A549 (cell line): ENCODE data around the gene GPR17. TPM values are rescaled to one million over a fixed set of nuclear protein-coding genes. Genes with fewer than 3 reads are reported as not detected.
A peak's percentile ranks its signal among the peaks of the same experiment; 100 is the strongest.

Experiments used
- ATAC-seq, 2 experiments: fragments of 200-7000 bp in 1 of 2; fragments of >200 bp in 1 of 2; cut with Nextera tagmentation in 1 of 2; cut with Tn5 transposase in 1 of 2; 3 replicates each; pipeline versions ENCODE4 v1.8.0 to v1.9.1; 2018 to 2020; ENCODE audit warnings: mild to moderate bottlenecking in 1 of 2, moderate library complexity in 1 of 2
- CTCF ChIA-PET: fragments of 300-600 bp; sonication (Branson Sonifier 250); formaldehyde crosslinking; extraction: SDS; loops from one replicate; lab custom pipeline; 2021; ENCODE audit warnings: antibody characterized with exemption, inconsistent platforms; lab: Yijun Ruan, JAX
- POLR2A ChIA-PET: fragments of 350-600 bp; formaldehyde crosslinking; extraction: SDS; loops from one replicate; lab custom pipeline; 2021; ENCODE audit warnings: antibody characterized with exemption, inconsistent platforms; lab: Yijun Ruan, JAX
- DNase-seq, 2 experiments: peaks; one replicate each; pipeline versions ENCODE4 v3.0.0 to v3.0.0-alpha.2; 2011 to 2016; ENCODE audit warnings: low read depth in 1 of 2, low spot score in 1 of 2
- FAIRE-seq: peaks from 2 replicates; lab custom pipeline; 2011; peaks lifted over from hg19 to GRCh38; lab: Jason Lieb, UNC
- H3K27ac ChIP-seq, 2 experiments: fragments of >200 bp; sonication (Bioruptor Twin); formaldehyde crosslinking; 3 replicates each; pipeline ENCODE4 v1.5.1; 2016 to 2017
- H3K4me1 ChIP-seq: fragments of >200 bp; sonication (Bioruptor Twin); formaldehyde crosslinking; 3 replicates; pipeline ENCODE4 v1.6.1; 2016
- H3K4me2 ChIP-seq: fragments of >200 bp; sonication (Bioruptor Twin); formaldehyde crosslinking; 3 replicates; pipeline ENCODE4 v1.6.1; 2016
- H3K4me3 ChIP-seq: fragments of >200 bp; sonication (Bioruptor Twin); formaldehyde crosslinking; 3 replicates; pipeline ENCODE4 v1.5.1; 2016
- H3K9me3 ChIP-seq: fragments of >200 bp; sonication (Bioruptor Twin); formaldehyde crosslinking; 3 replicates; pipeline ENCODE4 v1.6.1; 2016
- CBX8 ChIP-seq: fragments of 200-600 bp; sonication (generic); IDR thresholded peaks from 2 replicates; pipeline ENCODE4 v1.6.1; 2016
- CEBPB ChIP-seq, 2 experiments: fragments of >200 bp in 1 of 2; sonication (Bioruptor Twin) in 1 of 2; formaldehyde crosslinking in 1 of 2; IDR thresholded peaks; 2 replicates each; pipeline ENCODE4 v1.6.1; 2012 to 2016
- CTCF ChIP-seq: fragments of >200 bp; sonication (Bioruptor Twin); formaldehyde crosslinking; IDR thresholded peaks from 3 replicates; pipeline ENCODE4 v1.5.1; 2016
- EHMT2 ChIP-seq: fragments of 200-600 bp; sonication (generic); IDR thresholded peaks from 2 replicates; pipeline ENCODE4 v1.6.1; 2016; ENCODE audit warnings: antibody characterized with exemption, low read depth, mild to moderate bottlenecking, moderate library complexity
- ESRRA ChIP-seq: fragments of 150-350 bp; IDR thresholded peaks from 2 replicates; pipeline ENCODE4 v1.6.1; 2014; ENCODE audit warnings: mild to moderate bottlenecking, low read length, borderline replicate concordance
- HEYL ChIP-seq: fragments of 250-450 bp; sonication (Bioruptor Pico); IDR thresholded peaks from 2 replicates; pipeline ENCODE4 v1.8.0; 2021; ENCODE audit warnings: mild to moderate bottlenecking, moderate library complexity
- HOXA7 ChIP-seq: fragments of 250-450 bp; sonication (Bioruptor Pico); IDR thresholded peaks from 2 replicates; pipeline ENCODE4 v1.5.0; 2020; ENCODE audit warnings: mild to moderate bottlenecking, moderate library complexity
- MAFK ChIP-seq: fragments of 450-650 bp; IDR thresholded peaks from 2 replicates; pipeline ENCODE4 v1.6.1; 2014; ENCODE audit not compliant: partially characterized antibody
- NFE2L2 ChIP-seq: fragments of 150-350 bp; conservative IDR thresholded peaks from 2 replicates; pipeline ENCODE4 v1.6.1; 2014; ENCODE audit warnings: low read length
- PBX3 ChIP-seq: IDR thresholded peaks from 2 replicates; pipeline ENCODE4 v1.6.1; 2012
- POLR2AphosphoS2 ChIP-seq: conservative IDR thresholded peaks from 2 replicates; pipeline ENCODE4 v1.6.1; 2012; ENCODE audit warnings: low read length, improper control_type of control experiment, inconsistent platforms
- RAD21 ChIP-seq, 2 experiments: fragments of >200 bp in 1 of 2; sonication (Bioruptor Twin) in 1 of 2; formaldehyde crosslinking in 1 of 2; IDR thresholded peaks in 1 of 2; conservative IDR thresholded peaks in 1 of 2; 2 replicates in 1 of 2; 3 replicates in 1 of 2; pipeline ENCODE4 v1.6.1; 2012 to 2018; ENCODE audit warnings: inconsistent platforms in 1 of 2
- RARB ChIP-seq: fragments of 250-450 bp; sonication (Bioruptor Pico); IDR thresholded peaks from 2 replicates; pipeline ENCODE4 v1.8.0; 2021; ENCODE audit warnings: mild to moderate bottlenecking, moderate library complexity
- REST ChIP-seq: fragments of 200-600 bp; sonication (generic); IDR thresholded peaks from 2 replicates; pipeline ENCODE4 v1.6.1; 2016; ENCODE audit warnings: antibody characterized with exemption, mild to moderate bottlenecking, moderate library complexity
- RFX5 ChIP-seq: fragments of 450-650 bp; IDR thresholded peaks from 2 replicates; pipeline ENCODE4 v1.7.1; 2014; ENCODE audit warnings: antibody characterized with exemption, mild to moderate bottlenecking, moderate library complexity
- RNF2 ChIP-seq: fragments of 200-600 bp; sonication (generic); IDR thresholded peaks from 2 replicates; pipeline ENCODE4 v1.6.1; 2016; ENCODE audit warnings: low read depth, mild to moderate bottlenecking, antibody characterized with exemption, moderate library complexity, borderline replicate concordance
- SMC3 ChIP-seq: fragments of >200 bp; sonication (Bioruptor Twin); formaldehyde crosslinking; IDR thresholded peaks from 3 replicates; pipeline ENCODE4 v1.6.1; 2018; ENCODE audit warnings: inconsistent platforms
- SREBF2 ChIP-seq: fragments of 450-650 bp; IDR thresholded peaks from 2 replicates; pipeline ENCODE4 v1.6.1; 2014; ENCODE audit warnings: mild to moderate bottlenecking, moderate library complexity
- TP53 ChIP-seq: fragments of 250-450 bp; sonication (Bioruptor Pico); IDR thresholded peaks from 2 replicates; pipeline ENCODE4 v1.5.0; 2021; ENCODE audit warnings: mild to moderate bottlenecking, moderate library complexity
- WGBS: methylation state at CpG from one replicate; pipeline ENCODE4 v1.1.6; 2017; ENCODE audit errors: missing lambda C conversion rate; 5-methylcytosine and 5-hydroxymethylcytosine counted together
- polyA plus RNA-seq, 4 experiments: library from polyadenylated mRNA; depleted of rRNA in 3 of 4; stranded (reverse); fragments of >200 nt; fragmentation: RNase III in 1 of 4; extraction: RNeasy Plus Mini Kit Qiagen cat#74134 plus additional on column Dnase treatment in 1 of 4; gene quantifications; 2 replicates in 3 of 4; 3 replicates in 1 of 4; pipeline ENCODE4 v1.2.3, GENCODE V29; 2011 to 2017

The GPR17 gene
- polyA plus RNA-seq, 2 of the 4 experiments (the other 2 are of a cell fraction): not detected

DNA sequence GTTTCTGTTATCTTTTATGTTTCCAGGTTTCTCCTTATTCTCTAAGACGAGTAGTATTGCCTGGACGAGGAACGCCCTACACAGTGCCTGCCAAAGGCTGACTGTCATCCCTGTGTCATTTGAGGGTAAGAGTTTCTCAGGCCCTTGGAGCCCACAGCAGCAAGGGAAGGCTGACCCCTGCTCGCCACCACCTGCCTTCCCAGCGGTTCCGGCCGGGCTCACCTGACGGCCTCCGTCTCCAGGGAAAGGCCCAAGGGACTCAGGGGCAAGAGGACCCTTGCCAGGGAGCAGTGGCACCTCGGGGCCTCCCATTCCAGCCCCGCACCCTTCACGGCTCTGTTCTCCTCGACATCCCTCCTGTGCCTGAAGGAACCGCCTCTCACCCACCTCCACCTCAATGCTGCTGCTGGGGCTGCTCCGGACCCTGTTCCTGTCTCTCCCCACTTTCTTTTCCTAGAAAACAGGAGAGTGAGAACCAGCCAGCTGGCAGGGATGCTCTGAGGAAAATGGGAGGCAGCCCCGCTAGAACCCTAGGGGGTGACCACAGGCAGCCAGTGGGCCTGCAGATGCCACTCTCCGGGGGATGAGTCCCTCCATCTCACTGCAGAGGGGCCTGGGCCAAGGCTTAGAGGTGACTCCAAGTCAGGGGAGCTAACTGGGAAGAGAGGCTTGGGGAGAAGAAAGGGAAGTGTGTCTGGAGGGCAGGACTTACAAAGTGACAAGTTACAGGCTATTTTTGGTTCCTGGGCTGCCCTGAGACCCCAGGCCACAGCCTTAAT is 27.5 kb downstream of the GPR17 start:
- no peak for DNase-seq
- ChIA-PET POLR2A (interaction anchor here (0.8 kb wide), 1 partner anchor 147 kb away, joined by 3 read pairs; the partner anchor contains the start of gene IWS1), CTCF (interaction anchor here (0.6 to 1.3 kb wide), 7 partner anchors 21 to 83 kb away, joined by 3 to 6 read pairs (median 4); no protein-coding TSS in a partner anchor)
- WGBS: 93% methylated on average over 16 of the region's 17 CpGs
- TF ChIP-seq REST (no peak), SREBF2 (no peak), ESRRA (no peak)
- Histone ChIP-seq H3K4me3 (no peak overlapping the region), H3K9me3 (no peaks in the 10 kb centered on the region), H3K4me1 (peaks cover 15% of the 10 kb centered on the region), H3K27ac (no peak overlapping the region; a peak in 2 of 6 replicates), H3K4me2 (no peak overlapping the region)
- no peak for FAIRE-seq
- ATAC-seq: no peak

DNA sequence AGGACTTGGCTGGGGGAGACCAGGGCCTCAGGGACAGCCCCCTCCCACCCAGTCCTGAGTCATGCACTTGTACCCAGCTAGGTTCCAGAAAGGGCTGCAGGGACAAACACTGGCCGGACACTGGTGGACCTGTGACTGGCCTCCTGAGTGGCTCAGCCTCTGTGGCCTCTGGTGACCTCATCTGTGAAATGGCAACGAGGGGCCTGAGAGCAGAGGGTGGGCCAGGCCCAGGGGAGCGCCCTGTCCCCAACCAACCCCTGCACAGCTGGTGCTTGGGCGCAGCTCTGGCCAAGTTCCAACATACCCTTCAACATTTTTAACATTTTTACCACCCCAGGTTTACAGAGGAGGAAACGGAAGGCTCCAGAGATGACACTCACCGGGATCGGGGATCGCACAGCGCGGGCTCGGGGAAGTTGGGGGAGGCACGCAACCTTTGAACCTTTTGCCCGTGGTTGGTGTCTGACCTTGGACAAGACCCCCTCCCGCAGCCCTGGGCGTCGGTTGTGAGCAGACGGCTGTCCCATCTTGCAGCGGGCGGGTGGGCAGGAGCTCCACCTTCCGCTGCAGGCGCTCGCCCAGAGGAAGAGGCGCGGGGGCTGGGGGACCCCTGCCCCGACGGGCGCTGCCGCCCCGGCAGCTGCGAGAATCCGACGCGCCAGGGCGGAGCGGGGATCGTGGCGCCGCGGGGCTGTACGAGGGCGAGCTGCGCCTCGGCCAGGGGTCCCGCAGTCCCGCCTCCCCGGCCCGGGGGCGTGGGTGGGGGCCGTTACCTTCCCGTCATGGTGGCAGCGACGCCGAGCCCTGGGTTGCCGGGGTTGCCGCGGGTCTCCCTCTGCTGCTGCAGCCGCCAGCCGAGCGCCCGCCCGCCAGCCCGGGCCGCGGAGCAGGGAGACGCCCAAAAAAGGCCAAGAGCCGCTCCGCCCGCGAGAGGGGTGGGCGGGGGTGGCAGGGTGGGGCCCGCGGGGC is 28.6 kb downstream of the GPR17 start:
- Histone ChIP-seq H3K4me2 (peak overlapping the region; percentile 94), H3K27ac (peak overlapping the region; percentile 67 to 90), H3K4me1 (peaks cover 15% of the 10 kb centered on the region), H3K9me3 (no peaks in the 10 kb centered on the region), H3K4me3 (peak overlapping the region; percentile 77)
- no peak for TF ChIP-seq NFE2L2
- TF ChIP-seq EHMT2: no peak
- DNase-seq (peak in 1 of 2 experiments; percentile 41), FAIRE-seq (no peak), ATAC-seq (peak; percentile 60 to 66)
- WGBS: 52% methylated on average over 18 of the region's 72 CpGs
- ChIA-PET POLR2A (interaction anchor here (0.8 to 1.1 kb wide), 2 partner anchors 26 to 148 kb away, joined by 3 read pairs; partner anchors contain the start of gene IWS1), CTCF (interaction anchor here (0.5 to 2.7 kb wide), 14 partner anchors 21 to 607 kb away, joined by 3 to 10 read pairs (median 4); no protein-coding TSS in a partner anchor)

- no peaks in the 10 kb centered on the region for H3K9me3 ChIP-seq
- peak; percentile 72 to 83 for ATAC-seq
- peak; percentile 29; the same call in 2 of the 3 replicates for TF ChIP-seq CTCF
- no peak for TF ChIP-seq PBX3
- TF ChIP-seq CEBPB (IDR thresholded peaks at IDR 0.05): no peak
- no peak for TF ChIP-seq TP53 (CRISPR knock-in tag)
- 0 out of 2 replicates have a peak, but pooled peaks have one; percentile 43 for TF ChIP-seq CBX8
- TF ChIP-seq RARB (CRISPR knock-in tag): no peak
- TF ChIP-seq SMC3: peak; percentile 37; the same call in 1 of the 3 replicates
- no peak for TF ChIP-seq POLR2AphosphoS2
- TF ChIP-seq ESRRA: no peak
- TF ChIP-seq MAFK: no peak
- TF ChIP-seq RNF2: peak; percentile 81; the same call in 1 of the 2 replicates
- TF ChIP-seq RFX5: no peak
- no peak for TF ChIP-seq HOXA7 (CRISPR knock-in tag)
- no peak for TF ChIP-seq HEYL (CRISPR knock-in tag)
- TF ChIP-seq RAD21 (conservative IDR thresholded peaks at IDR 0.05 in 1 of 2, IDR thresholded peaks at IDR 0.05 in 1 of 2): peak; percentile 28 to 57; a peak in 2 of 5 replicates
- TF ChIP-seq, all 56 proteins: peak for 5
- Histone ChIP-seq H3K4me2 (peak within 1 kb of the TSS; percentile 94), H3K4me3 (peak within 1 kb of the TSS; percentile 77), H3K4me1 (peaks cover 15% of the 10 kb centered on the region), H3K27ac (peak within 1 kb of the TSS; percentile 67 to 90)
- 11% methylated on average over 23 of the region's 56 CpGs for WGBS
- FAIRE-seq (no peak), DNase-seq (peak; percentile 48 to 49)
- ChIA-PET CTCF (interaction anchor here (0.5 to 2.7 kb wide), 13 partner anchors 17 to 608 kb away, joined by 3 to 10 read pairs (median 4); no protein-coding TSS in a partner anchor), POLR2A (interaction anchor here (0.5 to 1.1 kb wide), 4 partner anchors 25 to 381 kb away, joined by 3 read pairs; no protein-coding TSS in a partner anchor)
Measured at GRCh38 chr2:127675331-127676261, 29.6 kb downstream of the GPR17 start, which contains the start of gene LIMS2. Gene LIMS2, minus strand, starts transcription at chr2:127675530. Its CDS starts 506 bp downstream, at chr2:127675024.
